ENCODE measurements around the gene DCC.

- TF ChIP-seq CTCF (IDR thresholded peaks at IDR 0.05) (no peak), POLR2A (IDR thresholded peaks at IDR 0.05) (no peak)
Observed at GRCh38 chr18:52612406-52612805, 272.4 kb downstream of the DCC start.

Data from thyroid gland (tissue), 4 donors.